ENCODE results near the gene LSM2.

DNA sequence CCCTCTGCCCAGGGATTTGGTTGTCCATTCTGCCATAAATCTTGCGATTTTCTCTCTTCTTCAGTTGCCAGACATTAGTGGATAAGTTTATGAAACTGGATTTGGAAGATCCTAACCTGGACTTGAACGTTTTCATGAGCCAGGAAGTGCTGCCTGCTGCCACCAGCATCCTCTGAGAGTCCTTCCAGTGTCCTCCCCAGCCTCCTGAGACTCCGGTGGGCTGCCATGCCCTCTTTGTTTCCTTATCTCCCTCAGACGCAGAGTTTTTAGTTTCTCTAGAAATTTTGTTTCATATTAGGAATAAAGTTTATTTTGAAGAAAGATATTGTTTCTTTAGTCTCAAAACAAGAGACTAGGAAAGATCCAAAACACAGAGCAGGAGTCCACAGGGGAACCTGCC lies 44.4 kb downstream of the LSM2 start, which contains the start of gene SAPCD1:
- no peak for TF ChIP-seq EZH2 (IDR thresholded peaks at IDR 0.05; ENCODE audit: borderline replicate concordance, low read length)
- TF ChIP-seq, protein P1, sequence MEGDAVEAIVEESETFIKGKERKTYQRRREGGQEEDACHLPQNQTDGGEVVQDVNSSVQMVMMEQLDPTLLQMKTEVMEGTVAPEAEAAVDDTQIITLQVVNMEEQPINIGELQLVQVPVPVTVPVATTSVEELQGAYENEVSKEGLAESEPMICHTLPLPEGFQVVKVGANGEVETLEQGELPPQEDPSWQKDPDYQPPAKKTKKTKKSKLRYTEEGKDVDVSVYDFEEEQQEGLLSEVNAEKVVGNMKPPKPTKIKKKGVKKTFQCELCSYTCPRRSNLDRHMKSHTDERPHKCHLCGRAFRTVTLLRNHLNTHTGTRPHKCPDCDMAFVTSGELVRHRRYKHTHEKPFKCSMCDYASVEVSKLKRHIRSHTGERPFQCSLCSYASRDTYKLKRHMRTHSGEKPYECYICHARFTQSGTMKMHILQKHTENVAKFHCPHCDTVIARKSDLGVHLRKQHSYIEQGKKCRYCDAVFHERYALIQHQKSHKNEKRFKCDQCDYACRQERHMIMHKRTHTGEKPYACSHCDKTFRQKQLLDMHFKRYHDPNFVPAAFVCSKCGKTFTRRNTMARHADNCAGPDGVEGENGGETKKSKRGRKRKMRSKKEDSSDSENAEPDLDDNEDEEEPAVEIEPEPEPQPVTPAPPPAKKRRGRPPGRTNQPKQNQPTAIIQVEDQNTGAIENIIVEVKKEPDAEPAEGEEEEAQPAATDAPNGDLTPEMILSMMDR (conservative IDR thresholded peaks at IDR 0.05 in 1 of 2, IDR thresholded peaks at IDR 0.05 in 1 of 2; ENCODE audit: extremely low read depth in 1 of 2, insufficient read depth in 1 of 2, low read depth in 1 of 2, low read length in 2 of 2): no peak

All from mammary epithelial cell (primary cell).